Peyer's patch (tissue), 4 donors: ENCODE data around the gene DEFB108B. TPM values are rescaled to one million over a fixed set of nuclear protein-coding genes. Genes with fewer than 3 reads are reported as not detected.
"Not testable (repeated sequence)": the region's sequence is repeated elsewhere in the genome, so short reads cannot be mapped to it uniquely, and the experiment has no call there.

Experiments used
- DNase-seq, 3 donors: peaks; one replicate each; pipeline ENCODE4 v3.0.0-alpha.2; 2017 to 2019
- H3K27ac ChIP-seq, 4 donors: fragments of 200-600 bp; sonication (generic); one replicate each; pipeline ENCODE4 v1.5.1; 2016 to 2019
- H3K27me3 ChIP-seq, 2 donors: fragments of 200-600 bp; sonication (generic); one replicate each; pipeline ENCODE4 v1.5.1; 2019
- H3K36me3 ChIP-seq, 3 donors: fragments of 200-600 bp; sonication (generic); one replicate each; pipeline ENCODE4 v1.5.1; 2016 to 2019
- H3K4me1 ChIP-seq, 4 donors: fragments of 200-600 bp; sonication (generic); one replicate each; pipeline ENCODE4 v1.5.1; 2016 to 2019
- H3K4me3 ChIP-seq, 4 donors: fragments of 200-600 bp; sonication (generic); 1 replicate in 3 of 4; 2 replicates in 1 of 4; pipeline ENCODE4 v1.5.1; 2016 to 2019; ENCODE audit warnings: mild to moderate bottlenecking in 1 of 4
- H3K9me3 ChIP-seq, 4 donors: fragments of 200-600 bp; sonication (generic); one replicate each; pipeline ENCODE4 v1.5.1; 2016 to 2019; ENCODE audit warnings: mild to moderate bottlenecking in 1 of 4
- total RNA-seq, 4 donors: library from RNA; depleted of rRNA; stranded (reverse); fragments of >200 nt; gene quantifications; one replicate each; pipeline ENCODE4 v1.1.0, GENCODE V29; 2016
- TF ChIP-seq, protein P1 (sequence below), 6 experiments: fragments of 450-650 bp in 4 of 6; fragments of 200-600 bp in 2 of 6; sonication (generic) in 1 of 6; IDR thresholded peaks; one replicate each; pipeline ENCODE4 v1.5.1; 2017 to 2019; ENCODE audit warnings: antibody characterized with exemption in 6 of 6, mild to moderate bottlenecking in 3 of 6, moderate library complexity in 1 of 6

Gene DEFB108B
- total RNA-seq, 4 donors from 2014 or later = not detected

DNA sequence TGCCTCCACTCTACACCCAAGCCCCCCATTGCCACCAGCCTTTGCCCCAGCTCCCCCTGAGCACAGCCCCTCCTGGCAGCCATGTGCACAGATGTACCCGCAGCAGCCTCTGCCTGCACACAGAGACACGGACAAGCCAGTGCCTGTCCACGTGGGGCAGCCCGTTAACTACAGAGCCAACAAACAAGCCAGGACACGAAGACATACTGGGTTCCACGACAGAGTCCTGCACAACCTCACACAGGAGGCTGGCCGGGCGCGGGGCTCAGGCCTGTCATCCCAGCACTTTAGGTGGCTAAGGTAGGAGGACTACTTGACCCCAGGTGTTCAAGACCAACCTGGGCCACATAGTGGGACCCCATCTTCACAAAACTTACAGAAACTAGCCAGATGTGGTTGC is 36.2 kb upstream of the DEFB108B start:
- not testable (repeated sequence) for H3K36me3 ChIP-seq, H3K9me3 ChIP-seq, H3K27me3 ChIP-seq, H3K4me1 ChIP-seq, H3K27ac ChIP-seq, H3K4me3 ChIP-seq, DNase-seq

DNA sequence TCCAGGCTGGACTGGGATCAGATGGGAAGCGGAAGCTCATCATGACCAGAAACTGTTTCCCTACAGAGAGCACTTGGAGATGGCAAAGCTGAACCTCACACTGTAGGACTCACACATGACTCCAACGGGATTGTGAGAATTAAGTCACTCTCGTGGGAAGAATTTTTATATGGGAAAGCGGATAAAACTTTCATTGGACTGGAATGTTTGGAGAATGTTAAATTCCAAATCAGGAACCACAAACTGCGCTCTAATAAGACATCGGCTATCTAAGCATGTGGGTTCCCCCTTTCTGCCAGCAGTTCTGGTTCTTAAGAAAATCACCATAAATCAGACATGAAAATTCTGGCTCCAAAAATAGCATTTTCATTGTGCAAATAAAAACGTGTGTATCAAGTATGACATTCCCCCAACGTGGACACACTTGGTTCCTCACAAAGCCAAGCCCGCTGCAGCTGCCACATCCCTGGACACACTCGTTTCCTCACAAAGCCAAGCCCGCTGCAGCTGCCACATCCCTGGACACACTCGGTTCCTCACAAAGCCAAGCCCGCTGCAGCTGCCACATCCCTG is 33.4 kb upstream of the DEFB108B start:
- H3K9me3 ChIP-seq, H3K27ac ChIP-seq, DNase-seq, H3K27me3 ChIP-seq, H3K4me3 ChIP-seq, H3K4me1 ChIP-seq, H3K36me3 ChIP-seq: not testable (repeated sequence)

DNA sequence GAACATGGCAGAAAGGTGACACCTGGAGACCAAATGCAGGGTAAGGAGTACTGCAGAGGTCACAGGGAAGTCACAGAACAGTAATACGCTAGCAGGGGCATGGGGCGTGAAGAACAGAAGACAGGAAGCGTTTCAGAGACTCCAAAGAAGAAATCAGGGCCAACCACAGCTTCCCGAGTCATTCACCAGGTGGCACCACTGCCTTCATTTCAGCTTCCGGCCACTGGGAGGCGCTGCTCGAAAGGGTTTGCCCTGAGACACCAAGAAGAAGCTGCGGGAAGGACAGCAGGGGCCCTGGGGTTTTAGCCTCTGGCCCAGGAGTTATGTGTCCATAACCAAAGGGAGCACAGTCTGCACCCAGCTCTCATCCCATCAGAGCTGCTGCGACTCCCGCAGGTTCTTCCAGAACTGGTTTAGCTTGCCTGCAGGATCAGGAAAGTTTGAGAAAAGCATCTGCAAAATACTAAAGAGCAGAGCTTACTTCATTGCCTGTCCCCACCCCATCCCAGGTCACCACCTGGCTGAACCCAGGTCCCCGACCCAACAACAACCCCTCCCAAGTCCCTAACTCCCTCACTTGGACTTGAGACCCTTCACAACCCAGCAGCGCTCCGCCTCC is 32.6 kb upstream of the DEFB108B start:
- not testable (repeated sequence) for H3K4me3 ChIP-seq, H3K27ac ChIP-seq, H3K4me1 ChIP-seq, H3K36me3 ChIP-seq, H3K9me3 ChIP-seq, H3K27me3 ChIP-seq
- TF ChIP-seq, protein P1, sequence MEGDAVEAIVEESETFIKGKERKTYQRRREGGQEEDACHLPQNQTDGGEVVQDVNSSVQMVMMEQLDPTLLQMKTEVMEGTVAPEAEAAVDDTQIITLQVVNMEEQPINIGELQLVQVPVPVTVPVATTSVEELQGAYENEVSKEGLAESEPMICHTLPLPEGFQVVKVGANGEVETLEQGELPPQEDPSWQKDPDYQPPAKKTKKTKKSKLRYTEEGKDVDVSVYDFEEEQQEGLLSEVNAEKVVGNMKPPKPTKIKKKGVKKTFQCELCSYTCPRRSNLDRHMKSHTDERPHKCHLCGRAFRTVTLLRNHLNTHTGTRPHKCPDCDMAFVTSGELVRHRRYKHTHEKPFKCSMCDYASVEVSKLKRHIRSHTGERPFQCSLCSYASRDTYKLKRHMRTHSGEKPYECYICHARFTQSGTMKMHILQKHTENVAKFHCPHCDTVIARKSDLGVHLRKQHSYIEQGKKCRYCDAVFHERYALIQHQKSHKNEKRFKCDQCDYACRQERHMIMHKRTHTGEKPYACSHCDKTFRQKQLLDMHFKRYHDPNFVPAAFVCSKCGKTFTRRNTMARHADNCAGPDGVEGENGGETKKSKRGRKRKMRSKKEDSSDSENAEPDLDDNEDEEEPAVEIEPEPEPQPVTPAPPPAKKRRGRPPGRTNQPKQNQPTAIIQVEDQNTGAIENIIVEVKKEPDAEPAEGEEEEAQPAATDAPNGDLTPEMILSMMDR (IDR thresholded peaks at IDR 0.05) = peak; percentile 41 to 95 (median 86)
- peak; percentile 83 to 95 (median 86) for DNase-seq

DNA sequence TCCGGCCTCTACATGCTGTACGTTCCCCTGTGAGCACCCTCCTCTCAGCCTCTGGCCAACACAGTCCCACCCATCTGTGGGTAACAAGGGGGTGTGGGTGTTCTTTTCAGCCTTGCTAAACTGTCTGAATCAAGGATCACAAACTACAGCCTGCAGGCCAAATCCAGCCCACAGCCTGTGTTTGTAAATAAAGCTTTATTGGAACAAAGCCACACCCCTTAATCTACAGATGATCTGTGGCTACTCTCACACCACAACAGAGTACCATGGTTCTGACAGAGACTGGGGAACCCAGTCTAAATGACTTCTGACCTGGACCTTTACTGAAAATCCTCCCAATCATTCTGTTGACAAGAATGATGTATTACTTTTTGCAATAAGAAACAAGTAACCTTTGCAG is 32.0 kb upstream of the DEFB108B start:
- not testable (repeated sequence) for H3K4me1 ChIP-seq, DNase-seq, H3K27me3 ChIP-seq, H3K9me3 ChIP-seq, H3K4me3 ChIP-seq, H3K36me3 ChIP-seq, H3K27ac ChIP-seq

DNA sequence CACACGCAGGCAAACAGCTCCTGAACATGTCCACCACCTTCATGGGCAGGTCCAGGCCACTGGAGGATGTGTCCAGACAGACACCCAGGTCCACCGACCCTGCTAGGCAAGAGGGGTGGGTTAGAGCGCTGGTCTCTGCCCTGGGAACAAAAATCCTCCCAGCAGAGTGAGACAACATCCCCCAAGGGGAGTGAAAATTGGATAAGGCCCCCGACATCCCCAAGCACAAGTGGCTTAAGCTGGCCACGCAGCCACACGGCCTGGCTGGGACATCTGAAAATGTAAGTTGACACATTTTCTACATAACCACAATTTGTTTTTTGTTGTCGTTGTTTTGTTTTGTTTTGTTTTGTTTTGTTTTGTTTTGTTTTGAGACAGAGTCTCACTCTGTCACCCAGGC is 30.1 kb upstream of the DEFB108B start:
- not testable (repeated sequence) for H3K36me3 ChIP-seq, DNase-seq, H3K27ac ChIP-seq, H3K9me3 ChIP-seq, H3K4me1 ChIP-seq, H3K4me3 ChIP-seq, H3K27me3 ChIP-seq

DNA sequence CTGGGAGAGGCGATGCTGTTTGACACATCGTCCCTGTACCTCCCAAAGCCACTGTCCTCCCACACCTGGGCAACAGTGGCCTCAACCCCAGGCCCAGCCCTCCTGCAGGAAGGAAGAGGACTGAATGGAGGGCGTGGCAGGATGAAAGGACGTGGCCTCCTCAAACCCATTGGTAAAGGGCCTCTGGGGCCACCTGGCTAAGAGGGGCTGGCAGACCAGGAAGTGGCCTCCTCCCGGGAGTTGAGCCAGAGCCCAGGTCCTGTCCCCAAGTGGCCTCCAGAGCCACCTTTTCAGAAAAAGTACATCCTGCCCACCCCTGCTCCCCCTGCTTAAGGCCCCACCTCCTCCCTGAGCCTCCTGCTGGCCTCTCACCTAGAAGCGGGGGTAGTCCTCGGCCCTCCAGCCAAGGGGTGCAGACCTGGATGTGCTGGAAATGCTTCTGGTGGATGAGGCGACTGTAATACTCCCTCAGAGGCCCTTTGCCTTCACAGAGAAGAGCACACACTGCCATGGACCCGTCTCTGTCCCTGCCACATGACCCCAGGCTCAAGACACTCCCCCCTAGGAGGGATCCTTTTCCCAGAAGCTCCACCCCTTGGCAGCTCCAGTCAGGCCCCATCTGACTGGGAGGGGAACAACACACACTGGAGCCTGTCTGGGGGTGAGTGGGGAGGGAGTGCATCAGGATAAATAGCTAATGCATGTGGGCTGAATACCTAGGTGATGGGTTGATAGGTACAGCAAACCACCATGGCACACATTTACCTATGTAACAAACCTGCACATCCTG is 28.6 kb upstream of the DEFB108B start:
- not testable (repeated sequence) for H3K4me3 ChIP-seq, DNase-seq, H3K27ac ChIP-seq, H3K27me3 ChIP-seq, H3K4me1 ChIP-seq, H3K9me3 ChIP-seq, H3K36me3 ChIP-seq

DNA sequence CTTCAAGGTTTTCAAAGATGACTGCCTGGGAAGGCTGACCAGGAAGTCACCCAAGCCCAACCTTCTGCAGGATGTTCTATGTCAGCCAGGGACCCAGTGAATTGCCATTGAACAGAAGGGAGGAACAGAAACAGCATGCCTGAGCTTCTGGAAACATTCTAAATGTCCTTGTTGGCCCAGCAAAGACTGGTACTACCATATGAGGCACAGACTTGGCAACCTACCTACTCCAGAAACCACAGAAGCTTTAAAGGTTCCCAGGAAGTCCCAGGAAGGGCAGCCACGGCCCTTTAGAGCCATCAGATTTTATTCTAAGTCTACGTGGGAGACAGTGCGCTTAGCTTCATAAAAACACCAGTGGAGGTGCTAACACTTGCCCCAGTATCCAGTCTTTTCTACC is 20.5 kb upstream of the DEFB108B start:
- H3K36me3 ChIP-seq, H3K27me3 ChIP-seq, H3K4me1 ChIP-seq, DNase-seq, H3K9me3 ChIP-seq, H3K4me3 ChIP-seq, H3K27ac ChIP-seq: not testable (repeated sequence)

DNA sequence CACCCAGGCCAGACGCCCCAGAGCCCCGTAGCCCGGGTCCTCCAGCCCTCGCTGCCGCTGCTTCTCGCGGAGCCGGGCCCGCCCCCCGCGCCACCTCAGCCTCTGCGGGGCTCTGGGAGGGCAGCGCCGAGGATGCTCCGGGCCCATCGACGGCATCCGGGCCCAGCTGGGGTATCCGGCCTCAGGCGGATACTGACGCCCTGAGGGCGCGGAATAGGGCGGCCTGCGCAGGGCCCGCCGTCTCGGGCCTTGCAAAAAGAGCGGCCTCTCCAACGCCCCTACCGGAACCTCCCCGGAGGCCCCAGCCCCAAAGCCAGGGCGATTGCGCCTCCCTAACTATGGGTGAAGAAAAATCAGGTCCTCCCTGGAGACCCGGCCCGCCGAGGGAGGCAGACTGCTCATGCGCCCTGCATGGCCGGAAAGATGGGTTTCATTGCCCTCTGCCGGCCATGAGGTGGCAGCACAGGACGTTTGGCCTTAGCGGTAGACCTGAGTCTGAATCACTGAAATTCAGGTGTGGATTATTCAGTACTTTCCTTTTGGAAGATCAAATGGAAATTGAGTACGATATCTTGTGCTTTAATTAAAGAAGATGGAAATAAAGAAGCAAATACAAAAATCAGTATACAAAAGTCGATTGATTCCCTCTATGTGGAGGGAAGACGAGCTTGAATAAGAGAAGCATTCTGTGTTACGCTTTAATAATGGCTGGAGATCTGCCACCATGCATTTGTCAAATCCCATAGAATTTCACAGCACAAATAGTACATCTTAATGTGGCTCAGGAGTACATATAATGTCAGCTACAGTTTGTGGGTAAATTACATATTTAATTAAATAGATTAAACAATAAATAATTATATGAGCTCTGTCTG is 19.3 kb upstream of the DEFB108B start:
- H3K27ac ChIP-seq = peak overlapping the region in 3 of 4 donors; percentile 52 to 69 (median 63)
- not testable (repeated sequence) for H3K36me3 ChIP-seq

DNA sequence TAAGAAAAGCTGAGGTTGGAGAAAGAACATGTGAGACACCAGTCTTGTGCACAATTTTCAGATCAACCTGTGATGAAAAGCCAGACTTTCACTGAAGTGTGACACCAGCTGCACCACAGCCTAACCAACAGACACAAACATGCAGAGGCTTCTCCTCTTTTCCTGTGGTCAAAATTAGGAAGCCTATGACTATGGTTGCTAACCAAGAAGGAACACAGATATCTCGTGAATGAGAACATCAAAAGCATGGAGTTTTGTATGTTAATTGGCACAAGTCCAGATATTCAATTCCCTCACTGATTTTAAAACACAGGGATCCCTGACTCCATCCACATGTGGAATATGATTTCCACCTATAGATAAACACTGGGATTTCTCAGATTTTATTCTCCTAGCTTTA is 11.5 kb upstream of the DEFB108B start:
- H3K27ac ChIP-seq, H3K4me1 ChIP-seq, H3K27me3 ChIP-seq, DNase-seq, H3K4me3 ChIP-seq, H3K9me3 ChIP-seq, H3K36me3 ChIP-seq: not testable (repeated sequence)

More for the DNA sequence above, 19.3 kb upstream of the DEFB108B start:
- H3K4me3 ChIP-seq = peak overlapping the region; percentile 35 to 64 (median 51)
- H3K27me3 ChIP-seq, H3K4me1 ChIP-seq, H3K9me3 ChIP-seq: not testable (repeated sequence)
- TF ChIP-seq, protein P1 (IDR thresholded peaks at IDR 0.05) = peak; percentile 64 to 83 (median 77)
- peak; percentile 79 to 91 (median 79) for DNase-seq

DNA sequence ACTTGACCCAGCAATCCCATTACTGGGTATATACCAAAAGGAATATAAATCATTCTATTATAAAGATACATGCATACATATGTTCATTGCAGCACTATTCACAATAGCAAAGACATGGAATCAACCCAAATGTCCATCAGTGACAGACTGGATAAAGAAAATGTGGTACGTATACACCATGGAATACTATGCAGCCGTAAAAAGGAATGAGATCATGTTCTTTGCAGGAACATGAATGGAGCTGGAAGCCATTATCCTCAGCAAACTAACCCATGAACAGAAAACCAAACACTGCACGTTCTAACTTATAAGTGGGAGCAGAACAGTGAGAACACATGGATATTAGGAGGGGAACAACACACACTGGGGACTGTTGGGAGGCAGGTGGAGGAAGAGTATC is 3.8 kb upstream of the DEFB108B start:
- not testable (repeated sequence) for H3K4me3 ChIP-seq, H3K27me3 ChIP-seq, H3K4me1 ChIP-seq, H3K36me3 ChIP-seq, H3K9me3 ChIP-seq, DNase-seq, H3K27ac ChIP-seq

DNA sequence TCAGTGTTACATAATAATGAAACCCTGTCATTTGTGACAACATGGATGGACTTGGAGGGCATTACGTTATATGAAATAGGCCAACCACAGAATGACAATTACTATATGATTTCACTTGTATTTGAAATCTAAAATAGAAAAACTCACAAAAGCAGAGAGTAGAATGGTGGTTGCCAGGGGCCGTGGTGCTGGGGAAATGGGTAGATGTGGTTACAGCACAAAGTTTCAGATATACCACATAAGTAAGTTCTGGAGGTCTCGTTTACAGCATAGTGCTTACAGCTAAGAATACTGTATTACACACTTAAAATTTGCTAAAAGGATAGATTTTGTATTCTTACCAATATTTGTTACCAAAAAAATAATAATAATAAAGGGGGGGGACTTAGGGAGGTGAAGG is 3.3 kb upstream of the DEFB108B start:
- not testable (repeated sequence) for H3K4me3 ChIP-seq, H3K27me3 ChIP-seq, H3K9me3 ChIP-seq, H3K27ac ChIP-seq, H3K36me3 ChIP-seq, DNase-seq, H3K4me1 ChIP-seq

DNA sequence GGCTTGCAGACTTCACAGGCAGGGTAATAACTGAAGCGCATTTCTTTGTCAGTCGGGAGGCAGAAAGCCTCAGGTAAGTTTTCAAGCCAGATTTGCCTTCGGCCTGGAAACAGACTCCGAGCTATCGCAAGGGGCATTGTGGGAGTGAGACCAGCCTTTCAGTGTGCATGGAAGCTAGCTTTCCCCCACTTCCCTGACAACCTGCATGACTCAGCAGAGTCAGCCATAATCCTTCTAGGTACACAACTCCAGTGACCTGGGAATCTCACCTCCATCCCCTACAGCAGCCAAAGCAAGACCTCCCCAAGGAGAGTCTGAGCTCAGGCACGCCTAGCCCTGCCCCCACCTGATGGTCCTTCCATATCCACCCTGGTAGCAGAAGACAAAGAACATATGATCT is 9.7 kb downstream of the DEFB108B start:
- not testable (repeated sequence) for H3K4me3 ChIP-seq, H3K36me3 ChIP-seq, DNase-seq, H3K27me3 ChIP-seq, H3K4me1 ChIP-seq, H3K27ac ChIP-seq, H3K9me3 ChIP-seq
